ENCODE results near the gene ABLIM2.
A peak's percentile ranks its signal among the peaks of the same experiment; 100 is the strongest.

ABLIM2 gene

DNA sequence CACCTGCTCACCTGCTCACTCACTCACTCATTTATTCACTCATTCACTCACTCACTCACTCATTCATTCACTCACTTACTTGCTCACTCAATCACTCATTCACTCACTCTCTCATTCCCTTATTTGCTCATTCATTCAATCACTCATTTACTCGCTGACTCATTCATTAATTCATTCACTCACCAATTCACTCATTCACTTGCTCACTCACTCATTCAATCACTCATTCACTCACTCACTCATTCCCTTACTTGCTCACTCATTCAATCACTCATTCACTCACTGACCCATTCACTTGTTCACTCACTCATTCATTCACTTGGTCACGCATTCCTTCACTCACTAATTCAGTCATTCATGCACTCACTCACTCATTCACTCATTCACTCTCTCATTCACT, 130.2 kb downstream of the ABLIM2 start:
- no peak for DNase-seq

DNA sequence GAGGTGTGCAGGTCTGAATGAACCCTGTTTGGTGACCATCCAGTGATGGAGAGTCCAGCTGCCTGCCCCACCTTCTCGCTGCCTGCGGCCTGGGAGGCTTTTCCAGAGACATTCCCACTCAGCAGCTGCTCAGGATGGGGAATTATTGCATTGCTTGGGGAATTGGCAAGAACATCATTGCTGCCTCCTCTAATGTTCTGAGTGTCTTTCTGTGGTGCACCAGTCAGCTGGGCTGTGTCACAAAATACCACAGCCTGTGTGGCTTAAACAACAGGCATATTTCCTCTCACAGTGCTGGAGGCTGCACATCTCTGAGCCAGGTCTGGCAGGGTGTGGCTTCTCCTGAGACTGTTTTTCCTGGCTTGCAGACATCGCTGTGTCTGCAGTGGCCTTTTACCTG, 132.2 kb downstream of the ABLIM2 start:
- no peak for DNase-seq

DNA sequence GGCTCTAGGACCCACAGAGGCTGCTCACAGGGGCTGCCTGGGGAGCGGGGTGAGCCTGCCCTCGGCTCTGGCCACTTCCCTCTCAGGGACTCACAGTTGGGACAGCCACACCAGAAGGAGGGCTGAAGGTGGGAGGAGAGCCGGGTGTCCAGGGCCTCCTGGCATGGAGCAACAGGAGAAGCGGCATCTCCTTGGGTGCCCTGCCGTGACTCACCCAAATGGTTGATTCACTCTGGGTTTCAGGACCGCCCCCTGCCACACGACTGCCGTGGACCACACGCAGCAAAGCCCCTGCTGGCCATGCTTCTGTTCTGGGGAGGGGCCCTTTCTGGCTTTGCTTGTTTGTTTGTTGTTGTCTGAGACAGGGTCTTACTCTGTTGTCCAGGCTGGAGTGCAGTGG, 132.9 kb downstream of the ABLIM2 start:
- DNase-seq, result no peak

DNA sequence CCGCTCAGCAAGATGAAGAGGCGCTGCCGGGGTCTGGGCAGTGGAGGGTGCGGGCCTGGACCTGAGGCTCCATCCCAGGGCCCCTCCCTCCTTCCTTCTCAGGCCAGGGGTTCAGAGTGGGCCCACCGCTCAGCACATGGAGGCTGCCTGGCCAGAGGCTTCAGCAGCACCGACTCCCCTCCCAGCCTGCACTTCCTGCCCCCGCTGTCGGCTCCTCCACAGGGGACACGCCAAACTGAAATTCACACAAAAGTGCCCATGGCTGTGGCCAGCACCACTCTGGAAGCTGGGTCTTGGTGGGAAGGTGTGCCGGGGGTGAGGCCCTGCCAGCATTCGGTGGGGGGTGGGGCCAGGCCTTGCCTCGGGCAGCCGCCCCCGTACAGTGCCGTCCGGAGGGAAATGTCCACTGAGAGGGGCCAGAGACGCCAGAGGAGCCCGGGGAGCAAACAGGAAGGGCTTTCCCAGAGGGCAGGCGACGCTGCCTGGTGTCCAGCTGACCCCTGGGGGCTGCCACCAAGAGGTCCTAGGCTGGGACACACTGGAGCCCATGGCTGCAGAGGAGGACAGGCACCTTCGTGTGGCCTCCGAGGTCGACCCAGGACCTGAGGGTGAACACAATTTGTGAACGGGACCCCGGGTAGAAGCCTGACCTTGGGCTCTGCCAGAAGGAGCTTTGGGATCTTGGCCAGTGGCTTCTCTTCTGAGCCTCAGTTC, 134.4 kb downstream of the ABLIM2 start:
- no peak for DNase-seq

DNA sequence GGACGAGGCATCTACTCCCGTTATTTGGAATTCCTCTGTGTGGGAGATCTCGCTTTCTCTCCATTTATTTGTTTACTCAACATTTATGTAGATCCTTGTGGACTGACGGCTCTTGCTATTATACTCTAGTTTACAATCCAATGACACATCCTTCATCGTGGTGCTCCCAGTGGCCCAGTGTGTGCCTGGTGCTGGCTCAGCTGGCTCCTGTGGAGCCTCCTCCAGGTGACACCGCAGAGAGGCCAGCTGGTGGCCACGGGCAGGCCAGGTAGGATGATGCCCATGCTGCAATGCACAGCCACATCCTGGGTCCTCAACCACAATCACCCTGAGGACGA, 134.9 kb downstream of the ABLIM2 start:
- DNase-seq, result no peak

DNA sequence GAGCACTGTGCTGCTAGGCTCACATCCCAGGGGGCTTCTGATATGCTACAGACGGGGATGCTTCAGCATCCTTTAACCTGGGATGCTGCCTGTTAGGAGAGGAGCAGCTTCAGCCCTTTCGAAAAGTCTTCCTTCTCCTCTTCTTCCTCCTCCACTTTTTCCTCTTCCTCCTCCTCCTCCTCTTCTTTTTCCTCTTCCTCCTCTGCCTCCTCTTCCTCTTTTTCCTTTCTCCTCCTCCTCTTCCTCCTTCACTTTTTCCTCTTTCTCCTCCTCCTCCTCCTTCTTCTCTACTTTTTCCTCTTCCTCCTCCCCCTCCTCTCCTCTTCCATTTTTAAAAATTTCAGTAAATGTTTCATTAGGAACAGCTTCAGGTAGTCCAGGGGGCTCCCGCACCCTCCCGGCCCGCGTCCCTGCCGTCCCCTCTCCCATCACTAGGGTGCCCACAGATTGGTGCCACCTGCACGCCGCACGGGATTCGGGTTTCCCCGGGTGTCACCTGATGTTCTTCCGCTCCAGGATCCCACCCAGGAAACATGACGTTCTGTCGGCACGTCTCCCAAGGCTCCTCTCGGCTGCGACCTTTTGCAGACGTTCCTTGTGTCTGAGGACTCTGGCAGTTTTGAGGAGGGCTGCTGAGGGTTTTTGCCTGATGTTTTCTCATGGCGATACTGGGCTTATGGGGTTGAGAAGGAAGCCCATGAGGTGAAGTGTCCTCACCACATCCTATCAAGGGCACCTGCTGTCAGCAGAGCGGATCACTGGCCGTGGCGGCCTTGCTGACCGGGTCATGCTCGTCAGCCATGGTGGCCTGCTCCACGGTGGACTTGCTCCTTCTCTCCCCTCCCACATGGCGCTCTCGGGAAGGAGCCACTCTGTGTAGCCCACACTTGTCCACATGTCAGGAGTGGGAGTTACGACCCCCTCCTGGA, 135.6 kb downstream of the ABLIM2 start:
- DNase-seq, result no peak

DNA sequence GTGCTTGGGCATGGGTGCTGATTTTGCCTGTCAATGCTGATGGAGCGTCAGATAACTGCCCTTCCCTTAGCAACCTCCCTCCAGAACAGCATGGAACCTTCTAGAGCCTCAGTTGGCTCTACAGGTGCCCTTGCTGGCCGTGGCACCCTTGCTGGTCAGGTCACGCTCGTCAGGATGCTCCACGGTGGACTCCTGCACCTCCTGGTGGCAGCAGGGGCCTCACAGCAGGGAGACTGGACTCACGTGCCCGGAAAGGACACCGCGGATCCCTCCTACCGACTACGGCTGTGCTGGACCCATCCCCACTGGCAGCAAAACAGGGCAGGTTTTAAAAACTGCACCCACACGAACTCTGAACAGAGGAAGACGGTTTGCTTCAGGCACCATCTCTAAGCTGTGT, 136.8 kb downstream of the ABLIM2 start:
- no peak for DNase-seq

DNA sequence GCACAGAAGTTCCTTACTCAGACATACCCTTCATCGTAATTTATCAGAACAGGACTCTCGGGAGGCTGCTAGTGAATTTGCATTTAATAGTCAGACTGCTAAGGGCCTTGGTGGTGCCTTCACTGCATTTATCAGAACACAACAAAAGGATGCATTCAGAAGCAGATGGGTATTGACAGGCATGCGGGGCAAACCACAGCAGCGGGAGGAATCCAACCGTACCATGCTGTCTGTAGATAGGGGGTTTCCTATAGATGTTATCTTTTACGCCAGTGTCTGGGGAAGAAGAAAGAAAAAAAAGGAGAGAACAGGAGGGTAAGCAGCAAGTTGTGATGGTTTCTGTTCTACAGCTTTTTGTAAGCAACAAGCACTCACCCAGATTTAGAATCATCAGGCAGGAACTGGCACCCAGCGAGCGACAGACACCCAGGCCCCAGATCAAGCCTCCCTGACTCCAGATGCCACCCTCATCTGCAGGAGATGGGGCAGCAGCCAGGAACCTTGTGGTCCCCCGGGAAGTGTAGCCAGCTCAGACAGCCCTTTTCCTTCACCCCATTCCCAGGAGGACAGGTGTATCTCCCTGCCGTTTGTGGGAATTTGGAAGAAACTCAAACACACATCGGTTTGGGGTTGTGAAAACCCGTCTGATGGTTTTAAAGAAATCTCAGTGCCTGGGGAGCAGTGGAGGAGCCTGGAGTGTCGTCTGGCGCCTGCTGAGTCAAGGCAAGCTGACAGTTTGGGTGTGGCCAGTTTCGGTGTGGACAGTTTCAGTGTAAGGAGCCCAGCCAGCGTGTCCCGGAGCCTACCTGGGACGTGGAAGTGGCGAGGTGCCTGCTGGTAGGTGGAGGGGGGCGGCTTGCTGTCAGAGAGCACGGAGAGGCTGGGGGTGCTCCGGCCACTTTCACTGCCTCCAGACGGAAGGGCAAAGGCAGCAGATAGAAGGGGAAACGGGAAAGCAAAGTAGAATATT, 138.9 kb downstream of the ABLIM2 start:
- no peak for DNase-seq

DNA sequence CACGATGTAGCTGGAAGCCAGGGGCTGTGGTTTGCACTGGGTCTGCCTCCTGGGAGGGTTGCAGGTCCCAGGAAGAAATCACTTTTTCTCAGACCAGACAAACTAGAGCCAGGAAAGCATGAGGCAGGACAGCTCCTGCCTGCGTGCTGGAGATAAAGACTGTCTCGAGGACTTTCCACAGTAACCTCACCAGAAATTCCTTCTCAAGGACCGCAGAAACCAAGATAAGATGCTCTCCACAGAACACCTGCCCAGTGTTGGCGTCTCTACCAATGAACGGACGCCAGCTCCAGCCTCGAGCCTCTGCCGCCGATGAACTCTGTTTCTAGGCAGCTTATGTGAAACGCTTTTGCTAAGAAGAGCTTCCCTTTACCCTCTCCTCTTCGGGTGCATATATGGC, 142.1 kb downstream of the ABLIM2 start:
- no peak for DNase-seq

DNA sequence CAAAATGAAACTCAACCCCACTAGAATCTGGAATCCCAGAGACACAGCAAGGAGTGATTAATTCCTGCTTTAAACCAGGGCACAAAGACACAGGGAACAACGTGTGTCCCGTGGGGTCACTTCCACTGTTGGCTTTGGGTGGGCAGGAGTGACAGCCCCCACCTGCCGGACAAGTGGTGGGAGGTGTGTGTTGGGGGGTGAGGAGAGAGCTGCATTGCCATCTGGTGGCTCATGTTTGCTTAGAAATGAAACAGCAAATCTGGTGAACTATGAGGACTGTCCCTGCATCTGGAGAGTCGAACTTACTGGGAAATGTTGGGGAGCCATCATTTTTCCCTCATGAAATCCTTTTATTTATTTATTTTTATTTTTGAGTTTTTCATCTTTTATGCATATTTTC, 143.1 kb downstream of the ABLIM2 start:
- no peak for DNase-seq

DNA sequence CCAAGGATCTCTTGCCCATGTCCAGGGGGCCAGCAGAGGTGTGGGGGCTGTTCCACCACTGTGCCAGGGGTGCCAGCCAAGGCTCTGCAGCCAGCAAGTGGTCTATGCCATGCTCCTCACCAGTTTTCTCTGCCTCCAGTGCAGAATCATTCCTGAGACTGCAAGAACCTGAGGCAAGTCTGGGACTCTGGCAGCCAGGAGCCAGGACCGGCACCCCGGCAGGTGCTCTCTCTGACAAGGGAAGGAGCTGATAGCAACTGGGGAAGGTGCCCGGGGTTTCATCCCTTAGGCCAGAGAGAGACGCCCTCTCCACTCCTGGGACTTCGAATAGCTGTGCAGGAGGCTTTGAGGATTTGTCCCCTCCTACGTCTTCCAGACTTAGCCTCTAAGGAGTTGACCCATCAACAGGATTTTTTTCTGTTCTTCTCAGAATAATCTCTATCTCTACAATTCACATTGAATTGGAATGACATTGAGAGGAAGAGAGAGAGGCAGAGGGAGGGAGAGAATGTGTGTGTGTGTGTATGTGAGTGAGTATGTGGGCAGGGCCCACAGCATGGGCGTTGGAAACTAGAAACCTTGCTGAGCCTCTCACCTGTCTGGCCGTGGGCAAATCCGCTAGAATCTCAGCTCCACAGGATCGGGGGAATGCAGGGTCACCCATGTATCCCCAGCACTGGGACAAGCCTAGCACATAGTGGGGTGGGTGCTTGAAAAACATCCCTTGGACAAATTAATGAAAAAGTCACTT, 144.5 kb downstream of the ABLIM2 start:
- no peak for DNase-seq

DNA sequence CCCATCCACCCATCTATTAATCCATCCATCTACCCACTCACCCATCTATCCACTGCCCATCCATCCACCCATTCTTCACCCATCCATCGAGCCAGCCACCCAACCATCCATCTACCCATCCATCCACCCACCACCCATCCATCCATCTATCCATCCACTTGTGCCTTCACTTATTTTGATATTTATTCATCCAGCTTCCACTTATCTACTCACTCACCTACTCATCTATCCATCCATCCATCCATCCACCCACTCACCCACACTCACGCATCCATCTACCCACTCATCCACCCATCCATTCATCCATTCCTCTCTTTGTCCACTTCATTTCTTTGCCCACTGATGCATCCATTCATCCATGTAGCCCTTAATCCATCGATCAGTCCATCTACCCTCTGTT, 146.1 kb downstream of the ABLIM2 start:
- no peak for DNase-seq

DNA sequence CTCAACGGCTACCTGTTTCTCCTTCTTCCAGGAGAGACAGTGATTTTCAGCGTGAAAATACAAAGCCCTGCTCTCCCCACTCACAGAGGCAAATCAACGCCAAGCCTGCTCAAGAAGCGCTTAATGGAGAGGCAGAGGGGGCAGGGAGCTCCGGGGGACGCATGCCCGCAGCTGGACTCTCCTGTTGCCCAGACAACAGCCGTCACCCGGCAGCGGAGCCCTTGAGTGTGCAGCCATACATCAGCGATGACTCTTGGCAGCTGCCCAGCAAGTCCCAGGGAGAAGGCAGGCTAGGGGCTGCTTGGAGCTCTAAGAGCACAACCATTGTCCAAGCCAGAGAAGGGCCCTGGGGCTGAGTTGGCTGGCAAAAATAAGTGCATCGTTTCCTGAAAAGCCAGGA, 148.0 kb downstream of the ABLIM2 start:
- DNase-seq, result peak; percentile 70

DNA sequence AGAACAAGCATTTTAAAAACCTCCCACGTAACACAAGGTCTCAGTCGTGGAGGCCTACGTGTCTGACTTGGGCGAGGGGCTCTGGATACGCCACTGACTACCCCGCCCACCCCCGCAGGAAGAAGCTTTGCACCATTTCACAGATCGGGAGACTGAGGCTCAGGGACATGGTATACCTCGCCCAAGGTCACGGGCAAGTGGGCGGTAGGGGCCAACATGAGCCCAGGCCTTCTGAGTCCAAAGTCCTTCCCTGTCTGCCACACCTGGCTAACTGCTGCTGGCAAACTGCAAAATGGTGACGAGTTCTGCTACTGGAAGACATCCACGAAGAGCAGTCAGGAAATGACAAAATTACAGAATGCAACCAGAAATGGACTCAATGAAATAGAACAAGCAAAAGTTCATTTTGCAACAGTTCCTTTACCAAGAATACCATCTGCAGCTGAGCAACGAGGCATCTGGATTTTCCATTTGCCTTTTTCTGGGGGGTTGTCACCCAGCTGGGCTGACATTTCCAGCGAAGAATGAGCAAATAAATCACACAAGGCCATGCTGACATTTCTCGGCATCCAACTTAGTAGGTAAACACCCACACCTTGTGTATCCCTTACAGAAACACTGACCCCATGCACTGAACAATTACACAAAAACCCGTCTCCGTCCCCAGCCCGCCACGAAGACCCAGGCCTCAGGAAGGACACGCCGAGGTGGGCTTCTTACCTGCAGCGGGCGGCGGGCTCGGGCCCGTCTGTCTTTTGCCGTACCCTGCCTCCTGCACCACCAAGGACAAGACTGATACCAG, 148.7 kb downstream of the ABLIM2 start:
- DNase-seq, result no peak

DNA sequence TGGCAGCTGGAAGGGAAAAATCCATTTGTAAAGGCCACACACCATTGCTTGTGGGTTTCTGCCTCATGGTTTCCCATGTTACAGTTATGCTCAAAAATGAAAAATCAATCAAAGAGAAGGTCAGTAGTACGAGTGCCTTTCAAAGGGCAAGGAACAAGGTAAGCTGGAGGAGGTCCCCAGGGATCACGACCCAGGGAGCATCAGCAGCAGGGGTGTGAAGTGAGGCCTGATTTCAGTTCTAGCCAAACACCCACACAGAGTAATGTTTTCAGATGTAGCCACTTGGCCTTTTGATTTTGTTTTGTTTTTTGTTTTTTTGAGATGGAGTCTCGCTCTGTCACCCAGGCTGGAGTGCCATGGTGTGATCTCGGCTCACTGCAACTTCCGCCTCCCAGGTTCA, 149.5 kb downstream of the ABLIM2 start:
- DNase-seq, result no peak

DNA sequence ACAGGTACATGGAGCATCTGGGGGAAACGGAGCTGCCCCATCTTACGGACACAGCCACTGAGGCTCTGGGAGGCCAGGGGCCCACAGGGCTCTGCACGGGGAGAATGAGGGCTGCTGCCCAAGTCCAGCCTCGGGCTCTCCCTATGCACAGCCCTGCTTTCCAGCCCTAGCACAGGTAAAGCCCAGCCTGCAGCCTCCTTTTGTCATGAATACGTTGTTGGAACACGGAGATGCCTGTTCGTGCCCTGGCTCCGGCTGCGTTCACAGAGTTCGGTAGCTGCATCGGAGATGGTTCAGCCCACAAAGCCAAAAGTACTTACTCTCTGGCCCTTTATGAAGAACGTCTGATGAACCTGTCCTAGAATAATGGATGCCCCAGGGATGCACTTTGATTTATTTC, 150.2 kb downstream of the ABLIM2 start:
- no peak for DNase-seq

DNA sequence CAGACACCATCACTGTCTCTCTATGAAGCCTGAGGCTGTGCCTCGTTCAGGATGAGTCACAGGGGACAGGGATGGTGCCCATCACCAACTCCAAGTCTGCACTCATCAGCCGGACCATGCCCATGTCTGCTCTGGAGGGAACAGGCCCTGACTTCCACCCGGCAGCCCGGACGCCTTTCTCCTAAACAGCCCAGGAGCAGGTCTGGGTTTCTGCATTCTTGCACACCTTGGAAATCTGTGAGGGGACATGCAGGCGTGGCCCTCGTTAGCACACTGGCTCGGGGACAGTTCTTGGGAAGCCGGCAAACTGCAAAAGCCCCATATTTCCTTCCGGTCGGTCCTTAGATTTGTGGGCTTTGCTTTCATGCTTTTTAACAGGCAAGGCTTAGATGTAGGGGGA, 151.0 kb downstream of the ABLIM2 start:
- no peak for DNase-seq

DNA sequence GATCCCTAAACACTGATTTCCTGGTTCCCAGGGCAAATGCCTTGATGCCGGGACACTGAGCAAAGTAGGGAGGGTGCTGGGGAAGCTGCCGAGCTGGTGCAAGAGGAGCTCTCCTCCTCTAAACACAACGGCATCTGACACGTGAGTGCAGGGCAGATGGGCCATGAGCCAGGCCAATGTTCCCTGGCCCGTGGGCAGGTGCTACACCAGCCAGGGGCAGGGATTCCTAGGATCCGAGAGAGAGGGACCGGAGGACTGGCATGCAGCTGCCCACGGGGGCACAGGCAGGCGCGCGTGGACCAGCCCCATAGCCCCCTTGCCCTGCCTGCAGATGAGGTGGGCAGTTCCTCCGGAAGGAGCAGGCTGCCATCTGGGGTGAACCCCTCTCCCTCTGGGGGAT, 152.1 kb downstream of the ABLIM2 start:
- DNase-seq, result no peak

DNA sequence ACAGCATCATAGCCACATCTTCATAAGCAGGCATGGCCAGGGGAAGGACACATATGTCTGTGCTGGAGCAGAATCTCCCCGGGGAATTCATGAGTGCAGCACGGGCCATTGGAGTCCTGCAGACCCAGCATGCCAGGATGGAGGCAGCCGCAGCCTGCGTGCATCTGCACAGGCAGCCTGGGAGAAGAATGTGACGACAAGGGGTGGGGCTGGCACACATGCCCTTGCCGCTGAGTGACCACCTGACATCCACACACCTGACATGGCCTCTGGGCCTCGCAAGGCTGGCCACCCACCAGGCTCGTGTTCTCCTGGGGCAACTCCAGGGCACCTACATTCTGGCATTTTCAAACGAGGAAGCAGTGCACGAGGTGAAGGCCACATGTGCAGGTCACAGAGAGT, 152.8 kb downstream of the ABLIM2 start:
- DNase-seq, result no peak

DNA sequence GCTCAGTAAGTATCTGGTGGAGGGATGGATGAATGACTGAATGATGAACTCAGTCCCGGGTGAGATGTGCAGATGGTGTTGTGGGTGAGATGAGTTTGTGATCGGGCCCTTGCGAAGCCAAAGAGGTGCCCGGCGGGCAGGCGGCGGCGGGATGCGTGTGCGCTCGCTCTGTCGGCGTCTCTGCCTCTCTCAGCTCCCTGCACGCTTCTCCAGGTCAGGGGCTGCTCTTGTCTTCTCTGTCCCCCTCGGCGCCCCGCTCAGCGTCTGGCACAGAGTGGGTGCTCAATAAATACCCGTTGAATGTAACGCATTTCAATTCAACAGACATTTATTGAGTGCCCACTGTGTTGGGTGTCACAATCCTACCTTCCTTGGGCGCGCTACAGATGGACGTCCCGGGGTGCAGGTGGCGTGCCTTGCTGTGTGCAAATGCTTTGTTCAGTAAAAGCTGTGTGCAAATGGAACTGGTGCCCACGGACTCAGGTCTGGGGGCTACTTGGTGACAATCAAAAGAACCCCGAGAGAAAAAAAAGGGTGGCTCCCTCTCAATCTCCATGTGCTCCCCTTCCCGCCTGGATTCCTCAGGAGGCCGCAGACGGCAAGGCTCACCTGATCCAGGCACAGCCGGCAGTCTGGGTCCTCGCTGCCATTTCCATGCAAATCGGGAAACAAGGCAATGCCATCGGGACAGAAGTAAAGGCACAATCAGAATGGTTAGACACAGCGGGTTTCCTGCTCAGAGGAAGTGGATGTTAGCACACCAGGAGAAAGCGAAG, 153.4 kb downstream of the ABLIM2 start:
- no peak for DNase-seq
